SK-N-SH (cell line): Measurements from ENCODE around the gene SLC26A8. TPM values are rescaled to one million over a fixed set of nuclear protein-coding genes. Genes with fewer than 3 reads are reported as not detected.

Source experiments
- CTCF ChIA-PET: fragments of 300-600, 350-600 bp; formaldehyde crosslinking; extraction: SDS; loops from one replicate; lab custom pipeline; 2021; lab: Yijun Ruan, JAX
- POLR2A ChIA-PET: fragments of 350-600 bp; sonication (Branson Sonifier 250); formaldehyde crosslinking; extraction: SDS; loops from one replicate; lab custom pipeline; 2020; ENCODE audit warnings: antibody characterized with exemption, inconsistent platforms; lab: Yijun Ruan, JAX
- DNase-seq: peaks from one replicate; pipeline ENCODE4 v3.0.0; 2012
- H2AFZ ChIP-seq: fragments of 200-600 bp; sonication (generic); 2 replicates; pipeline ENCODE4 v1.8.1; 2016; ENCODE audit warnings: antibody characterized with exemption, mild to moderate bottlenecking, low read depth
- H3F3A ChIP-seq: fragments of 200-600 bp; sonication (generic); replicated peaks from 2 replicates; pipeline ENCODE3; 2016; ENCODE audit warnings: antibody characterized with exemption, mild to moderate bottlenecking; ENCODE audit not compliant: insufficient read depth
- H3K27ac ChIP-seq, 2 experiments: fragments of 200-500 bp in 1 of 2; fragments of 200-600 bp in 1 of 2; sonication (Bioruptor generic) in 1 of 2; sonication (generic), shearing (Covaris generic) in 1 of 2; 2 replicates each; pipeline versions ENCODE4 v1.5.1 to v1.6.1; 2014 to 2016; ENCODE audit warnings: low read depth in 2 of 2, inconsistent platforms in 1 of 2, low read length in 1 of 2, mild to moderate bottlenecking in 1 of 2, mixed read lengths in 1 of 2
- H3K27me3 ChIP-seq: fragments of 200-600 bp; sonication (generic), shearing (Covaris generic); 2 replicates; pipeline ENCODE4 v1.6.1; 2016; ENCODE audit warnings: mixed run types; ENCODE audit not compliant: insufficient read depth
- H3K36me3 ChIP-seq, 2 experiments: fragments of 200-500 bp in 1 of 2; fragments of 200-600 bp in 1 of 2; sonication (Bioruptor generic) in 1 of 2; sonication (generic) in 1 of 2; replicated peaks in 1 of 2; 2 replicates each; pipeline versions ENCODE3 to v1.5.1; 2014 to 2016; ENCODE audit warnings: low read length in 1 of 2, mild to moderate bottlenecking in 1 of 2; ENCODE audit not compliant: insufficient read depth in 2 of 2, control insufficient read depth in 1 of 2
- H3K4me1 ChIP-seq, 2 experiments: fragments of 200-500 bp in 1 of 2; fragments of 200-600 bp in 1 of 2; sonication (Bioruptor generic) in 1 of 2; sonication (generic), shearing (Covaris generic) in 1 of 2; 2 replicates each; pipeline versions ENCODE4 v1.5.1 to v1.6.1; 2014 to 2016; ENCODE audit warnings: low read depth in 1 of 2, low read length in 1 of 2, mixed run types in 1 of 2; ENCODE audit not compliant: insufficient read depth in 2 of 2, control insufficient read depth in 1 of 2
- H3K4me2 ChIP-seq: fragments of 200-600 bp; sonication (generic), shearing (Covaris generic); 2 replicates; pipeline ENCODE4 v1.6.1; 2017; ENCODE audit warnings: mixed run types
- H3K4me3 ChIP-seq, 2 experiments: fragments of 200-500 bp in 1 of 2; fragments of 200-600 bp in 1 of 2; sonication (Bioruptor generic) in 1 of 2; sonication (generic), shearing (Covaris generic) in 1 of 2; 2 replicates each; pipeline versions ENCODE4 v1.5.1 to v1.8.1; 2014 to 2016; ENCODE audit warnings: low read depth in 2 of 2, inconsistent platforms in 1 of 2, low read length in 1 of 2, mild to moderate bottlenecking in 1 of 2, mixed read lengths in 1 of 2, moderate library complexity in 1 of 2
- H3K79me2 ChIP-seq: fragments of 200-600 bp; sonication (generic); 2 replicates; pipeline ENCODE4 v1.8.1; 2017; ENCODE audit warnings: mild to moderate bottlenecking; ENCODE audit not compliant: insufficient read depth
- H3K9ac ChIP-seq: fragments of 200-600 bp; sonication (generic); 2 replicates; pipeline ENCODE4 v1.6.1; 2017; ENCODE audit warnings: mixed run types
- H3K9me2 ChIP-seq: fragments of 200-600 bp; sonication (generic); 2 replicates; pipeline ENCODE4 v1.6.1; 2017; ENCODE audit warnings: mixed run types
- H3K9me3 ChIP-seq: fragments of 200-600 bp; sonication (generic); 2 replicates; pipeline ENCODE4 v1.6.1; 2017; ENCODE audit warnings: mixed run types, mild to moderate bottlenecking, moderate library complexity
- H4K20me1 ChIP-seq: fragments of 200-600 bp; sonication (generic); 2 replicates; pipeline ENCODE4 v1.6.1; 2017; ENCODE audit warnings: mild to moderate bottlenecking, mixed run types; ENCODE audit not compliant: insufficient read depth
- CHD2 ChIP-seq: fragments of 150-350 bp; IDR thresholded peaks from 2 replicates; pipeline ENCODE4 v1.6.1; 2018; ENCODE audit warnings: low read length; ENCODE audit not compliant: partially characterized antibody
- CTCF ChIP-seq: fragments of 200-600 bp; sonication (generic); IDR thresholded peaks from 2 replicates; pipeline ENCODE4 v1.6.1; 2017; ENCODE audit warnings: antibody characterized with exemption, mild to moderate bottlenecking, moderate library complexity
- ELF1 ChIP-seq: IDR thresholded peaks from 2 replicates; pipeline ENCODE4 v1.4.0; 2012
- FOSL2 ChIP-seq: IDR thresholded peaks from 2 replicates; pipeline ENCODE4 v1.4.0; 2012; ENCODE audit warnings: low read depth, mild to moderate bottlenecking, moderate library complexity, borderline replicate concordance
- FOXJ3 ChIP-seq: sonication (generic); formaldehyde crosslinking; IDR thresholded peaks from 2 replicates; pipeline ENCODE4 v1.5.1; 2020; ENCODE audit warnings: mild to moderate bottlenecking, missing genetic modification reagents
- FOXM1 ChIP-seq: IDR thresholded peaks from 2 replicates; pipeline ENCODE4 v1.4.0; 2012; ENCODE audit warnings: low read depth, mild to moderate bottlenecking
- GABPA ChIP-seq: IDR thresholded peaks from 2 replicates; pipeline ENCODE4 v1.4.0; 2012; ENCODE audit warnings: low read depth, mild to moderate bottlenecking
- GATA2 ChIP-seq: sonication (generic); formaldehyde crosslinking; IDR thresholded peaks from 2 replicates; pipeline ENCODE4 v1.5.0; 2020; ENCODE audit warnings: mild to moderate bottlenecking, missing genetic modification reagents
- IRF3 ChIP-seq: fragments of 150-350 bp; IDR thresholded peaks from 2 replicates; pipeline ENCODE4 v1.6.1; 2016; ENCODE audit warnings: mild to moderate bottlenecking, low read depth, low read length
- JUND ChIP-seq: IDR thresholded peaks from 2 replicates; pipeline ENCODE4 v1.4.0; 2012
- MAX ChIP-seq: IDR thresholded peaks from 2 replicates; pipeline ENCODE4 v1.4.0; 2012; ENCODE audit warnings: low read depth
- MEF2A ChIP-seq: IDR thresholded peaks from 2 replicates; pipeline ENCODE4 v1.4.0; 2012; ENCODE audit warnings: low read depth, borderline replicate concordance
- MXI1 ChIP-seq: IDR thresholded peaks from 2 replicates; pipeline ENCODE4 v1.6.1; 2012; ENCODE audit warnings: mild to moderate bottlenecking, low read depth, low read length, improper control_type of control experiment
- NFIC ChIP-seq: IDR thresholded peaks from 2 replicates; pipeline ENCODE4 v1.4.0; 2012; ENCODE audit warnings: borderline replicate concordance
- NRF1 ChIP-seq: IDR thresholded peaks from 2 replicates; pipeline ENCODE4 v1.6.1; 2012; ENCODE audit warnings: low read depth, mild to moderate bottlenecking, low read length
- PBX3 ChIP-seq: IDR thresholded peaks from 2 replicates; pipeline ENCODE4; 2012
- POLR2AphosphoS5 ChIP-seq: IDR thresholded peaks from 2 replicates; pipeline ENCODE4 v1.6.1; 2012; ENCODE audit warnings: low read depth, low read length
- RCOR1 ChIP-seq: fragments of 150-350 bp; IDR thresholded peaks from 2 replicates; pipeline ENCODE4 v1.6.1; 2017; ENCODE audit warnings: antibody characterized with exemption, low read length
- RFX5 ChIP-seq: IDR thresholded peaks from 2 replicates; pipeline ENCODE4 v1.6.1; 2012; ENCODE audit warnings: mild to moderate bottlenecking, improper control_type of control experiment, low read length
- RXRA ChIP-seq: IDR thresholded peaks from 2 replicates; pipeline ENCODE4 v1.4.0; 2012; ENCODE audit warnings: low read depth, mild to moderate bottlenecking, borderline replicate concordance
- SIN3A ChIP-seq: IDR thresholded peaks from 2 replicates; pipeline ENCODE4 v1.6.1; 2012; ENCODE audit warnings: low read depth, mild to moderate bottlenecking, low read length, moderate library complexity, borderline replicate concordance
- TAF1 ChIP-seq: IDR thresholded peaks from 2 replicates; pipeline ENCODE4 v1.6.1; 2012; ENCODE audit warnings: low read depth, mild to moderate bottlenecking, low read length, moderate library complexity, borderline replicate concordance
- TCF12 ChIP-seq: IDR thresholded peaks from 2 replicates; pipeline ENCODE4 v1.4.0; 2012
- TEAD4 ChIP-seq: IDR thresholded peaks from 2 replicates; pipeline ENCODE4 v1.4.0; 2012; ENCODE audit warnings: mild to moderate bottlenecking, borderline replicate concordance; ENCODE audit not compliant: insufficient read depth
- USF2 ChIP-seq: fragments of 150-350 bp; IDR thresholded peaks from 2 replicates; pipeline ENCODE4 v1.6.1; 2017; ENCODE audit warnings: antibody characterized with exemption, low read length, low read depth, borderline replicate concordance
- WGBS: methylation state at CpG from one replicate; pipeline ENCODE4 v1.1.6; 2017; ENCODE audit warnings: low lambda C conversion rate; 5-methylcytosine and 5-hydroxymethylcytosine counted together
- polyA plus RNA-seq, 3 experiments: library from polyadenylated mRNA; depleted of rRNA; stranded (reverse); fragments of >200 nt; gene quantifications; 2 replicates each; pipeline ENCODE4 v1.2.3, GENCODE V29; 2012

Gene SLC26A8
- polyA plus RNA-seq, 1 of the 3 experiments (the other 2 are of a cell fraction), result not detected

- Histone ChIP-seq H3K9ac (peak within 1 kb of the TSS; percentile 77), H3K9me2 (no peaks in the 10 kb centered on the region), H3K4me3 (peak within 1 kb of the TSS; percentile 80 to 82), H3K4me2 (peak within 1 kb of the TSS; percentile 85), H3K79me2 (peaks cover 48% of the 10 kb centered on the region), H2AFZ (peak within 1 kb of the TSS; percentile 93), H3K4me1 (peaks cover 7 to 9% of the 10 kb centered on the region in 2 experiments; a peak in 3 of 4 replicates), H3K27ac (peak within 1 kb of the TSS; percentile 60 to 73), H4K20me1 (peaks cover 7% of the 10 kb centered on the region; the same call in 1 of the 2 replicates), H3F3A (no peaks in the 10 kb centered on the region), H3K27me3 (no peaks in the 10 kb centered on the region), H3K36me3 (no peaks in the 10 kb centered on the region), H3K9me3 (no peaks in the 10 kb centered on the region)
- CTCF ChIA-PET, result interaction anchor here (0.7 to 1.9 kb wide), 3 partner anchors 24 to 184 kb away, joined by 3 to 9 read pairs (median 3); partner anchors contain the start of gene ARMC12
- POLR2A ChIA-PET, result no interaction called here
- under 1% methylated on average over 15 of the region's 69 CpGs for WGBS
- TF ChIP-seq PBX3, result no peak
- TF ChIP-seq MAX, result no peak; the same call in 1 of the 2 replicates
- TF ChIP-seq POLR2AphosphoS5, result peak; percentile 79
- no peak for TF ChIP-seq MEF2A
- no peak for TF ChIP-seq CTCF
- no peak for TF ChIP-seq GABPA
- TF ChIP-seq NFIC, result no peak
- no peak for TF ChIP-seq GATA2 (CRISPR knock-in tag)
- TF ChIP-seq USF2, result no peak
- no peak for TF ChIP-seq TCF12
- no peak for TF ChIP-seq RXRA
- 0 out of 2 replicates have a peak, but pooled peaks have one; percentile 58 for TF ChIP-seq RCOR1
- TF ChIP-seq SIN3A, result peak; percentile 55; the same call in 1 of the 2 replicates
- peak; percentile 59 for TF ChIP-seq MXI1
- TF ChIP-seq FOSL2, result no peak
- peak; percentile 85; the same call in 1 of the 2 replicates for TF ChIP-seq TAF1
- TF ChIP-seq RFX5, result no peak
- no peak for TF ChIP-seq TEAD4
- no peak for TF ChIP-seq IRF3
- no peak for TF ChIP-seq JUND
- no peak for TF ChIP-seq FOXM1
- TF ChIP-seq CHD2, result peak; percentile 12
- TF ChIP-seq FOXJ3 (CRISPR knock-in tag), result no peak
- TF ChIP-seq ELF1, result no peak
- TF ChIP-seq NRF1, result peak; percentile 87
- peak; percentile 99 for DNase-seq
These were observed 103.4 kb downstream of the SLC26A8 start, which contains the start of gene SRPK1 for GRCh38 chr6:35920793-35921732. TSS of gene SRPK1 (minus strand) at chr6:35921098. CDS start at chr6:35921056, 42 bp downstream.
